ENCODE data around the gene ARHGAP8.
A peak's percentile ranks its signal among the peaks of the same experiment; 100 is the strongest.

The ARHGAP8 gene

GRCh38 chr22:44730490-44731356, 21.7 kb upstream of the ARHGAP8 start:
- H3K9me3 Mint-ChIP-seq, result no peaks in the 10 kb centered on the region

GRCh38 chr22:44731357-44731970, 20.9 kb upstream of the ARHGAP8 start:
- H3K27me3 Mint-ChIP-seq (ENCODE audit: low read depth), result peaks cover 5% of the 10 kb centered on the region
- no peak overlapping the region for H3K27ac Mint-ChIP-seq
- peaks cover 23% of the 10 kb centered on the region for H3K4me1 Mint-ChIP-seq
- no peaks in the 10 kb centered on the region for H3K9me3 Mint-ChIP-seq
- no peak overlapping the region for H3K4me3 Mint-ChIP-seq
- no peak for TF ChIP-seq CTCF (IDR thresholded peaks at IDR 0.05; ENCODE audit: unreplicated experiment in 3 of 3)
- H3K36me3 Mint-ChIP-seq (ENCODE audit: low read depth), result peaks cover 9% of the 10 kb centered on the region

More at GRCh38 chr22:44730490-44731356, 21.7 kb upstream of the ARHGAP8 start:
- no peak for TF ChIP-seq CTCF (IDR thresholded peaks at IDR 0.05; ENCODE audit: unreplicated experiment in 3 of 3)
- H3K4me1 Mint-ChIP-seq, result peaks cover 20% of the 10 kb centered on the region
- H3K4me3 Mint-ChIP-seq, result no peak overlapping the region
- H3K36me3 Mint-ChIP-seq (ENCODE audit: low read depth), result peaks cover 9% of the 10 kb centered on the region
- peak overlapping the region; percentile 38 to 63 (median 41) for H3K27ac Mint-ChIP-seq
- H3K27me3 Mint-ChIP-seq (ENCODE audit: low read depth), result peaks cover under 1% of the 10 kb centered on the region

GRCh38 chr22:44732017-44732561, 20.3 kb upstream of the ARHGAP8 start:
- Mint-ChIP-seq H3K27ac (no peak overlapping the region), H3K4me1 (peaks cover 23% of the 10 kb centered on the region)
- no peak for TF ChIP-seq CTCF (IDR thresholded peaks at IDR 0.05; ENCODE audit: unreplicated experiment in 3 of 3)

GRCh38 chr22:44732661-44733060, 19.7 kb upstream of the ARHGAP8 start:
- H3K27ac Mint-ChIP-seq, result no peak overlapping the region
- peaks cover 23% of the 10 kb centered on the region for H3K4me1 Mint-ChIP-seq
- no peaks in the 10 kb centered on the region for H3K9me3 Mint-ChIP-seq
- no peak overlapping the region for H3K4me3 Mint-ChIP-seq
- TF ChIP-seq CTCF (IDR thresholded peaks at IDR 0.05; ENCODE audit: unreplicated experiment in 3 of 3), result no peak
- peaks cover 5% of the 10 kb centered on the region for H3K27me3 Mint-ChIP-seq (ENCODE audit: low read depth)
- peaks cover 9% of the 10 kb centered on the region for H3K36me3 Mint-ChIP-seq (ENCODE audit: low read depth)

More at GRCh38 chr22:44732017-44732561, 20.3 kb upstream of the ARHGAP8 start:
- no peaks in the 10 kb centered on the region for H3K9me3 Mint-ChIP-seq
- H3K36me3 Mint-ChIP-seq (ENCODE audit: low read depth), result peaks cover 9% of the 10 kb centered on the region
- H3K4me3 Mint-ChIP-seq, result no peak overlapping the region
- peaks cover 5% of the 10 kb centered on the region for H3K27me3 Mint-ChIP-seq (ENCODE audit: low read depth)

GRCh38 chr22:44733426-44734106, 18.8 kb upstream of the ARHGAP8 start:
- no peak overlapping the region for H3K4me3 Mint-ChIP-seq
- H3K36me3 Mint-ChIP-seq (ENCODE audit: low read depth), result peaks cover 9% of the 10 kb centered on the region
- H3K27me3 Mint-ChIP-seq (ENCODE audit: low read depth), result peaks cover 5% of the 10 kb centered on the region
- H3K9me3 Mint-ChIP-seq, result no peaks in the 10 kb centered on the region
- H3K27ac Mint-ChIP-seq, result no peak overlapping the region
- H3K4me1 Mint-ChIP-seq, result peaks cover 23% of the 10 kb centered on the region
- TF ChIP-seq CTCF (IDR thresholded peaks at IDR 0.05; ENCODE audit: unreplicated experiment in 3 of 3), result no peak

Measured in nephron (organoid).